Sigmoid colon (tissue), 7 donors: ENCODE results near the gene HELT. TPM values are rescaled to one million over a fixed set of nuclear protein-coding genes. Genes with fewer than 3 reads are reported as not detected.

Experiments
- DNase-seq: peaks from one replicate; pipeline ENCODE4 v3.0.0-alpha.2; 2019
- H3K27ac ChIP-seq, 4 donors: fragments of 200-600 bp; sonication (generic); one replicate each; pipeline ENCODE4 v1.5.1; 2016 to 2019; ENCODE audit warnings: mild to moderate bottlenecking in 1 of 4
- H3K27me3 ChIP-seq, 3 donors: fragments of 200-600 bp; sonication (generic); one replicate each; pipeline ENCODE4 v1.5.1; 2019; ENCODE audit warnings: mild to moderate bottlenecking in 1 of 3
- H3K36me3 ChIP-seq, 4 donors: fragments of 200-600 bp; sonication (generic); one replicate each; pipeline ENCODE4 v1.5.1; 2016 to 2019
- H3K4me1 ChIP-seq, 4 donors: fragments of 200-600 bp; sonication (generic); one replicate each; pipeline ENCODE4 v1.5.1; 2017 to 2019
- H3K4me3 ChIP-seq, 4 donors: fragments of 200-600 bp; sonication (generic); one replicate each; pipeline ENCODE4 v1.5.1; 2017 to 2019; ENCODE audit warnings: mild to moderate bottlenecking in 2 of 4, moderate library complexity in 1 of 4
- H3K9me3 ChIP-seq, 4 donors: fragments of 200-600 bp in 3 of 4; sonication (generic) in 3 of 4; one replicate each; pipeline versions ENCODE4 v1.5.1 to v1.6.1; 2013 to 2019
- CTCF ChIP-seq, 4 experiments: fragments of 450-650 bp in 3 of 4; fragments of 200-600 bp in 1 of 4; IDR thresholded peaks; one replicate each; pipeline ENCODE4 v1.5.1; 2016 to 2019; ENCODE audit warnings: antibody characterized with exemption in 4 of 4, mild to moderate bottlenecking in 3 of 4, moderate library complexity in 2 of 4
- EP300 ChIP-seq, 4 donors: sonication (generic); formaldehyde crosslinking; IDR thresholded peaks; one replicate each; pipeline ENCODE4 v1.6.1; 2017; ENCODE audit warnings: antibody characterized with exemption in 4 of 4
- POLR2A ChIP-seq, 2 donors: fragments of 450-650 bp; IDR thresholded peaks; one replicate each; pipeline ENCODE4 v1.6.1; 2016; ENCODE audit warnings: antibody characterized with exemption in 2 of 2, mild to moderate bottlenecking in 2 of 2, moderate library complexity in 2 of 2
- POLR2AphosphoS5 ChIP-seq, 4 donors: sonication (generic); formaldehyde crosslinking; IDR thresholded peaks; one replicate each; pipeline ENCODE4 v1.6.1; 2017; ENCODE audit warnings: antibody characterized with exemption in 4 of 4
- WGBS, 2 donors: extraction: QIAGEN DNeasy Blood & Tissue Kit; methylation state at CpG; one replicate each; pipeline ENCODE4 v1.1.7; 2013; 5-methylcytosine and 5-hydroxymethylcytosine counted together
- intact Hi-C: fragments of 100-400 bp; cut with DNase I; formaldehyde crosslinking; loops from one replicate; pipeline ENCODE4 v1.15.1; 2023
- polyA plus RNA-seq, 3 donors: library from polyadenylated mRNA; stranded (reverse); fragments of 200-250 nt; gene quantifications; one replicate each; pipeline ENCODE4 v1.2.3, GENCODE V29; 2013
- total RNA-seq, 4 donors: library from RNA; depleted of rRNA; stranded (reverse); fragments of >200 nt; gene quantifications; one replicate each; pipeline ENCODE4 v1.1.0, GENCODE V29; 2016
- donor health status: healthy with polysubstance abuse.
- donor health status: Bipolar disorder and iron deficiency.
- donor health status: healthy.

Gene HELT
- total and polyA plus RNA-seq, 7 donors: not detected

GRCh38 chr4:185016946-185017758 is 1.1 kb upstream of the HELT start:
- Histone ChIP-seq H3K36me3 (no peaks in the 10 kb centered on the region), H3K27ac (no peak overlapping the region), H3K4me3 (no peak overlapping the region), H3K9me3 (no peaks in the 10 kb centered on the region), H3K4me1 (peaks cover 0 to 24% (median 17%) of the 10 kb centered on the region in 4 donors), H3K27me3 (peaks cover 24 to 99% (median 74%) of the 10 kb centered on the region in 3 donors)
- DNase-seq: no peak
- no peak for TF ChIP-seq CTCF (IDR thresholded peaks at IDR 0.05)
- WGBS, 2 donors: 3 to 4% methylated on average over 34 of the region's 34 CpGs
- intact Hi-C loops: no loop called here

- H3K36me3 ChIP-seq: no peaks in the 10 kb centered on the region
- intact Hi-C loops: no loop called here
- peaks cover 0 to 24% (median 17%) of the 10 kb centered on the region in 4 donors for H3K4me1 ChIP-seq
- DNase-seq: no peak
- TF ChIP-seq CTCF (IDR thresholded peaks at IDR 0.05) (no peak), POLR2A (IDR thresholded peaks at IDR 0.05) (no peak), EP300 (IDR thresholded peaks at IDR 0.05) (no peak), POLR2AphosphoS5 (IDR thresholded peaks at IDR 0.05) (no peak)
- H3K9me3 ChIP-seq: no peaks in the 10 kb centered on the region
- 4 to 9% methylated on average over 41 of the region's 41 CpGs for WGBS, 2 donors
- H3K27me3 ChIP-seq: peaks cover 21 to 96% (median 76%) of the 10 kb centered on the region in 3 donors
- no peak overlapping the region for H3K4me3 ChIP-seq
- no peak overlapping the region for H3K27ac ChIP-seq
Measured at GRCh38 chr4:185018834-185019455, 655 bp downstream of the HELT start.

GRCh38 chr4:185019456-185020292 is 1.4 kb downstream of the HELT start:
- Histone ChIP-seq H3K4me1 (peaks cover 0 to 24% (median 17%) of the 10 kb centered on the region in 4 donors), H3K27ac (no peak overlapping the region), H3K9me3 (no peaks in the 10 kb centered on the region), H3K27me3 (peaks cover 21 to 96% (median 74%) of the 10 kb centered on the region in 3 donors), H3K36me3 (no peaks in the 10 kb centered on the region), H3K4me3 (no peak overlapping the region)
- DNase-seq: no peak
- 3 to 5% methylated on average over 57 of the region's 57 CpGs for WGBS, 2 donors
- intact Hi-C loops: no loop called here
- TF ChIP-seq POLR2A (IDR thresholded peaks at IDR 0.05): no peak
- TF ChIP-seq EP300 (IDR thresholded peaks at IDR 0.05): no peak
- TF ChIP-seq CTCF (IDR thresholded peaks at IDR 0.05): no peak

- no peak overlapping the region for H3K4me3 ChIP-seq
Measured at GRCh38 chr4:185020293-185020808, 2.1 kb downstream of the HELT start.

More at GRCh38 chr4:185020293-185020808, 2.1 kb downstream of the HELT start:
- no peak for DNase-seq
- intact Hi-C loops: no loop called here
- TF ChIP-seq EP300 (IDR thresholded peaks at IDR 0.05) (no peak), CTCF (IDR thresholded peaks at IDR 0.05) (no peak), POLR2AphosphoS5 (IDR thresholded peaks at IDR 0.05) (no peak)
- Histone ChIP-seq H3K4me1 (peaks cover 0 to 24% (median 17%) of the 10 kb centered on the region in 4 donors), H3K27ac (no peak overlapping the region), H3K9me3 (no peaks in the 10 kb centered on the region), H3K36me3 (no peaks in the 10 kb centered on the region), H3K27me3 (peaks cover 21 to 95% (median 71%) of the 10 kb centered on the region in 3 donors)
- 3 to 9% methylated on average over 48 of the region's 48 CpGs for WGBS, 2 donors
